ENCODE measurements around the gene PRR33.

- TF ChIP-seq CTCF (IDR thresholded peaks at IDR 0.05), result no peak
- no peak for TF ChIP-seq POLR2A (IDR thresholded peaks at IDR 0.05)
- no peak for TF ChIP-seq POLR2AphosphoS5 (IDR thresholded peaks at IDR 0.05)
- no peak for TF ChIP-seq EP300 (IDR thresholded peaks at IDR 0.05)
Measured at GRCh38 chr11:1864831-1865665, 26.6 kb downstream of the PRR33 start.
